GM08714 (cell line): ENCODE measurements around the gene MISP.
"Not testable (repeated sequence)": the region's sequence is repeated elsewhere in the genome, so short reads cannot be mapped to it uniquely, and the experiment has no call there.

Experiments
- H3K4me3 ChIP-seq: fragments of 200-500 bp; sonication (Bioruptor generic); 2 replicates; pipeline ENCODE4 v1.5.1; 2014; ENCODE audit warnings: mild to moderate bottlenecking, low read length, inconsistent platforms
- ZNF274 ChIP-seq: IDR thresholded peaks from 2 replicates; pipeline ENCODE4 v1.6.1; 2012; ENCODE audit warnings: mild to moderate bottlenecking, low read depth, low read length

MISP gene

DNA sequence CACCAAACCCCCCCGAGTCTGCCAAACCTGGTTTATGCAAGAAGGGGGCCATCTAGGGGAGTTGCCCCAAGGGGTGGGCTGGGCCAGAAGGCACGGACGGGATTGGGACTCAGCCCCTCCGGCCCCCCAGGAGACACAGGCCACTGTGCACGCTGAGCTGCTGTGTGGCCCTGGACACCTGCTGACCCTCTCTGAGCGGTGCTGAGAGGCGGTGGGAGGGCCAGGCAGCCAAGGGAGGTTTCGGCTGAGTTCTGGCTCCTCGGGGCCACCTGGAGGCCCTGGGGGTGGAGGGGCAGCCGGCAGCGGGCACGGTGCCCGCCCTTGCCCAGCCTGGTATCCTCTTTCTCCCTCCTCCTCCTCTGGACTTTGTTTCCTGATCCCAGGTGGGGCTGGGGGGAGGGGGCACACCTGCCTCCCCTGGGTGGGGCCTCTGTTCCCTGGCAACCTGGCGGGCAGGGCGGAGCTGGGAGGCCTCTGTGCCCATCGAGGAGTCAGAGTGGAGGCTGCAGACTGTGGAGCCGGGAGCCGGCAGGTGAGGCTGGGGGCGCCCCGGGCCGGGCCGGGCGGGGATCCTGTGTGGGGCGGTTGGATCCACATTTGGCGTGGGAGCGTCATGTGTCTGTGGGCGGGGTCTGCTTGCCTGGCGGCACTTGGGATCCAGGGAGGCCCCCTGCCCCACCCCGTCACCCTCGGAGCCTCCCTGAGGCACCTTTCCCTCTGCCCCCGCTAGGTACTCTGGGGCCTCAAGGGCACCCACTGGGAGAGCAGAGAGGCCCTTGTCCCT is at the start of gene MISP:
MISP (plus strand) TSS at position 473 of the 784 bp plus-strand sequence. CDS start 5,835 bp downstream, outside the sequence.
- TF ChIP-seq ZNF274: no peak
- no peak within 1 kb of the TSS for H3K4me3 ChIP-seq

GRCh38 chr19:702847-703246 is 48.1 kb upstream of the MISP start:
- not testable (repeated sequence) for H3K4me3 ChIP-seq

GRCh38 chr19:703329-703650 is 47.6 kb upstream of the MISP start:
- no peak overlapping the region; the same call in 1 of the 2 replicates for H3K4me3 ChIP-seq
- TF ChIP-seq ZNF274: no peak

DNA sequence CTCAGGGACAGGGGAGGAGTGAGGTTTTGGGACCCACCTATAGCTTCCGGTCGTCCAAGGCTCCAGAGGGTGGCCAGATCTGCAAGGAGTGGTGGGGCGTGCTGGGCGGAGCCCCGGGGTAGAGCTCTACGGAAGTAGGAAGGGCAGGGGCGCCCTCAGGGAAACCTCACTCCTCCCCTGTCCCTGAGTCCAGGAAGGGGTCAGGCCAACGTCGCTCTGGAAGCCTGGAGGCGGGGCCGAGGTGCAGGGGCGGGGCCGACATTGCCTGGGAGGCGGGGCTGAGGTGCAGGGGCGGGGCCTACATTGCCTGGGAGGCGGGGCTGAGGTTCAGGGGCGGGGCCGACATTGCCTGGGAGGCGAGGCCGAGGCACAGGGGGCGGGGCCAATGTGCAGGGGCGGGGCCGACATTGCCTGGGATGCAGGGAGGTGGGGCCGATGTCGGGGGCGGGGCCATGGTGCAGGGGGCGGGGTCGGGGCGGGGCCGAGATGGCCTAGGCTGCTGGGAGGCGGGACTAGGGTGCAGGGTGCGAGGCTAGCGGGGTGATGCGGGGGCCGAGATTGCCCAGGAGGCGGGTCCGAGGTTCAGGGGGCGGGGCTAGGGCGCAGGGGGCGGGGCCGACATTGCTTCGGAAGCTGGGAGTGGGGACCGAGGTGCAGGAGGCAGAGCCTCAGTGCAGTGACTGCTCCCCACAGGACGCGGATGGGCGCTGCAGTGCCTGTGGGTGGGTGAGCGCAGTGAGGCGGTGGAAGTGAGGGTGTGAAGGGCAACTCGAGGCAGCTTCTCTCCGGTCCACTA is 47.1 kb upstream of the MISP start:
- no peak for TF ChIP-seq ZNF274
- no peak overlapping the region for H3K4me3 ChIP-seq

DNA sequence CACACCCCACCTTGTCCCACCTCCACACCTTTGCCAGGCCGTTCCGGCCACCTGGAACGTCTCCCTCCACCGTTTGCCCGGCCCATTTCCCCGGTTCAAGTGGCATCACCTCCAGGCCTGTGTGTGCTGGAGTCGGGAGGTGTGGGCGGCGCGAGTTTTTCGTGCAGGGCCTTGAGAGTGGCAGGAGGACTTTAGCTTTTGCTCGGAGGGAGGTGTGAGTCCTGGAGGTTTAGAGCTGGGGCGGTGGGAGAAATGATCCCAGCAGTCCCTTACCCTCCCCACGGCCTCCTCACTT is 46.5 kb upstream of the MISP start:
- no peak overlapping the region for H3K4me3 ChIP-seq
- TF ChIP-seq ZNF274: no peak

DNA sequence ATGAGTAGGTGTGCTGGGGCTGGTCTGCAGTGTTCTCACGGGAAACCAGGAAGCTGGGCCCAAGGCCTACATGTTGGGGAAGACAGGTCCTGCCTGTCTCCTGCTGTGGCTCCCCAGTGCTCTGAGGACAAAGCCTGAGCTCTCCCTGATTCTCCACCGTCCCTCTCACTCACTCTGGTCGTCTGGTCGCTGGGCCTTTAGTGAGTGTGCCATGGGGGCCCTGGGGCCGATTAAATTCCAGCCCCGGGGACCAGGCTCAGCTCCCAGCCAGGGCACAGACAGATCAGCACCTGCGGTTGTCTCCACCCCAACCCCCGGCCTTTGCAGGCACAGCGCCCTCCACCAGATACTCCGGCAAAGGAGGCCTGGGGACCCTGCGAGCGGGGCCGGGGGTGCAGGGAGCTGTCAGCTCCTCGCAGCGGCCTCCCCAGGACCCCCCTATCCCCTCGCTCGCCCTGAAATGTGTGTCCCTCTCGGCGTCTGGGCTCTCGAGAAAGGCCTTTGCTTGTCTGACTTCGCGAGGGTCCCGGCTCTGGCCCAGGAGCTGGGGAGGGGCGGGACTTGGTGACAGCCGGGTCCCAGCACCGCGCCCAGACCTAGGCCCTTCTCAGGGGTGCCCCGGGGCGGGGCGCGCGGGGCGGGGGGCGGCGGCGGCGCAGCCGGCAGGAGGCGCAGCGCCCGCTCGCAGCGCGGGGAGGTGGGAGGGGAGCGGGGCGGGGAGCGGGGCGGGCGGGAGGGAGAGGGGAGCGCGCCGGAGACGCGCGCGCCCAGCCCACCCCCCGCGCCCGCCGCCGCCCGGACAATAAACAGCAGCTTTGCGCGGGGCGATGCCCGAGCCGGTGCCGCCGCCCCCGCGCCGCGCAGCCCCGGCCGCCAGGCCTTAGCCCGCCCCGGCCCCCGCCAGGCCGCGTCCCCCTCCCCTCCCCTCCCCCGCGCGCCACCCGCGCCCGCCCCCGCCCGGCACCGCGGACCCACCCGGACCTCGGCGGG is 42.5 kb upstream of the MISP start, which contains the start of gene PALM:
PALM (plus strand) TSS at position 782 of the 990 bp plus-strand sequence. CDS start 212 bp downstream, outside the sequence.
- H3K4me3 ChIP-seq: no peak within 1 kb of the TSS
- no peak for TF ChIP-seq ZNF274

DNA sequence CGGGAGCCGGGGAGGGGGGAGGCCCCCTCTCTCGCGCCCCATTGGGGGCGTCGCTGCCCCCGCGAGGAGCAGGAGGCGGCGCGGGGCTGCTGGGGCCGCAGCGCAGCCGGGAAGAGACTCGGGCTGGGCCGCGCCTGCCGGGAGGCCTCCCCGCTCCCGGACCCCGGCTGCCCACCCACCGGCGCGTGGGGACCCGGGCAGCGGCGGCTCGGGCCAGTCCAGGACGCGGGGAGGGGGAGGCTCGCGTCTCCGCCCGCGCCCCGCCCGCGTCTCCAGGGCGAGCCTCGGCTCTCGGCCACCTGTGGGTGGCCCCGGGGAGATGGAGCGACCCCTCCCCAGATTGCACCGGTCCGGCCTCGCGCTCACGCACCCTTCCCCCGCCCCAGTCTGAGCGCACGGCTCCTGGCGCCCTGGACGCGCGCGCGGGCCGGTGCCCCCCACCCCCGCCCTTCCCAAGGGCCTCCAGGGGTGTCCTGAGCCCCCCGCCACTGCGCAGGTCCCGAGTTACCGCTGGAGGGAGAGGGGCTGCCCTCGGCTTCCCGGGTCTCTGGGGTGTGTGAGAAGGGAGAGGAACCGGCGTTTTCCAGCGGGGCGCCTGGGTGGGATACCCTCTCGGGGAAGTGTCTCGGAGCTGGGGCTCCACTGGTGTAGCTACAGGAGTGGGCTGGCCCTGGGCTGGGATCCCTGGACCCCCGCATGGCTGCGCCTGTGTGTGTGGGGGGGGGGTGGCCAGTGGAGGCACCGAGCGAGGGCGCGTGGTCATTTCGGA is 41.5 kb upstream of the MISP start:
- no peak for TF ChIP-seq ZNF274
- no peak overlapping the region for H3K4me3 ChIP-seq

DNA sequence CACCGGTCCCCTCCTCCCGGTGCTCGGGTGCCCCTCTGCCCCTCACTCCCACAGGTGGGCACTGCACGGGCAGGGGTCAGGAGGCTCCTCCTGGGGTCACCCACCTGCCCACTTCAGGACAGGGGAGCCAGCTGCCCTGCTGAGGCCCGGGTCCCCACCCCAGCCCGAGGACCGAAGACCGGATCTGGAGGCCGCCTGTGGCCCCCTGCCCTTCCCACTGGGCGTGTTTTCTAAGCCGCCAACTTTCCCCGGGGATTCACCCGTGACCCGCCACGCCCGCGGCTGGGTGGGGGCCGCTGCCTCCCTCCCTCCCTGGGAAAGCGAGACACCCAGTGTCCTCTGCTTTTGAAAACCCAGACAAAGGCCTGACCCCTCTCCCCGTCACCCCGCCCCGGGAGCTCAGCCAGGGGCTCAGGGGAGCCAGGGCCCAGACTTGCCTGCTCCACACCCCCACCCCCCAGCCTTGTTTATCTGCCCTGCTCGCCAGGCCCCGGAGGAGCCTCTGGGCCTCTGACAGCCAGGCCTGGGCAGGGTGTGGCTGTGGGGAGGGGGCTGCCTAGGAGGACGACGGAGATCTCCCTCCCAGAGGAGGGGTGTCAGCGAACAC is 40.8 kb upstream of the MISP start:
- no peak for TF ChIP-seq ZNF274
- no peak overlapping the region for H3K4me3 ChIP-seq

GRCh38 chr19:710767-711166 is 40.1 kb upstream of the MISP start:
- H3K4me3 ChIP-seq: no peak overlapping the region
- TF ChIP-seq ZNF274: no peak

- TF ChIP-seq ZNF274: no peak
Measured at GRCh38 chr19:711254-711653, 39.7 kb upstream of the MISP start.

DNA sequence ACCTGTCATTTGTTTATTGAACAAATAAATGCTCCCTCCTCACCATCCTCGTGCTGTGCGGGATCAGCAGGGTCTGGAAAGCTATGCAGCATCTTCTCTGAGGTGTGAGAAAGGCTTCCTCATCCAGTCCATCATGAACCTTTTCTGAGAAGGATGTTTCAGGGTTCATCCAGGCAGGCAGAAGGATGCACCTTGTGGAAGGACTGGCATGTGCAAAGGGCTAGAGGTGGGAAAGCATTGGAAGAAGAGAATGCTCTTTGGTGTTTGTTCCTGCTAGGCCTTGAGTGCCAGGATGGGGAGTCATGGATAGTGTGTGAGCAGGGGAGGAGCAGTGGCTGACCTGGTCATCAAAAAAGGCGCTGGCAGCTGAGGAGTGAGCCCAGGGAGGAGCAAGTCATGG is 35.6 kb upstream of the MISP start:
- no peak overlapping the region for H3K4me3 ChIP-seq
- no peak for TF ChIP-seq ZNF274

More at GRCh38 chr19:711254-711653, 39.7 kb upstream of the MISP start:
- H3K4me3 ChIP-seq: no peak overlapping the region

GRCh38 chr19:718251-718951 is 32.5 kb upstream of the MISP start:
- TF ChIP-seq ZNF274: no peak
- H3K4me3 ChIP-seq: no peak overlapping the region

GRCh38 chr19:718991-719512 is 31.9 kb upstream of the MISP start:
- H3K4me3 ChIP-seq: no peak overlapping the region

More at GRCh38 chr19:718991-719512, 31.9 kb upstream of the MISP start:
- TF ChIP-seq ZNF274: no peak
